GM04503 (cell line): ENCODE results near the gene RCC1.
"Not testable (repeated sequence)": the region's sequence is repeated elsewhere in the genome, so short reads cannot be mapped to it uniquely, and the experiment has no call there.

Source experiments
- DNase-seq: peaks from one replicate; pipeline ENCODE4 v3.0.0-alpha.2; 2012; ENCODE audit warnings: low read depth

Gene RCC1

GRCh38 chr1:28512058-28512611 is 6.3 kb downstream of the RCC1 start:
- DNase-seq, result no peak

GRCh38 chr1:28514445-28514933 is 8.6 kb downstream of the RCC1 start:
- DNase-seq, result not testable (repeated sequence)

- DNase-seq, result no peak
Observed at GRCh38 chr1:28516518-28516956, 10.7 kb downstream of the RCC1 start.

- no peak for DNase-seq
Observed at GRCh38 chr1:28517649-28517999, 11.8 kb downstream of the RCC1 start.

GRCh38 chr1:28518000-28518744 is 12.3 kb downstream of the RCC1 start:
- DNase-seq, result no peak

GRCh38 chr1:28518745-28519341 is 13.0 kb downstream of the RCC1 start:
- DNase-seq, result no peak

GRCh38 chr1:28519946-28520725 is 14.3 kb downstream of the RCC1 start:
- DNase-seq, result no peak

- DNase-seq, result not testable (repeated sequence)
Observed at GRCh38 chr1:28520796-28521195, 15.0 kb downstream of the RCC1 start.

- DNase-seq, result no peak
Observed at GRCh38 chr1:28521502-28522164, 15.8 kb downstream of the RCC1 start.

GRCh38 chr1:28522537-28522936 is 16.7 kb downstream of the RCC1 start:
- not testable (repeated sequence) for DNase-seq

- not testable (repeated sequence) for DNase-seq
Observed at GRCh38 chr1:28525002-28525642, 19.3 kb downstream of the RCC1 start.

GRCh38 chr1:28526886-28527285 is 21.0 kb downstream of the RCC1 start:
- DNase-seq, result no peak

- DNase-seq, result no peak
Observed at GRCh38 chr1:28530456-28530855, 24.6 kb downstream of the RCC1 start.

- DNase-seq, result no peak
Observed at GRCh38 chr1:28534671-28535070, 28.8 kb downstream of the RCC1 start.

GRCh38 chr1:28535180-28535579 is 29.3 kb downstream of the RCC1 start:
- DNase-seq, result no peak

- DNase-seq, result no peak
Observed at GRCh38 chr1:28537457-28538199, 31.8 kb downstream of the RCC1 start.

- DNase-seq, result no peak
Observed at GRCh38 chr1:28538286-28538685, 32.4 kb downstream of the RCC1 start.

- DNase-seq, result no peak
Observed at GRCh38 chr1:28540651-28541050, 34.8 kb downstream of the RCC1 start.

GRCh38 chr1:28541414-28542015 is 35.7 kb downstream of the RCC1 start:
- DNase-seq, result not testable (repeated sequence)

- no peak for DNase-seq
Observed at GRCh38 chr1:28545246-28545628, 39.4 kb downstream of the RCC1 start.
